HS-5 (cell line): Measurements from ENCODE around the gene DNAJA2.
"Not testable (repeated sequence)": the region's sequence is repeated elsewhere in the genome, so short reads cannot be mapped to it uniquely, and the experiment has no call there.

Experiments used
- DNase-seq: peaks from one replicate; pipeline ENCODE4 v3.0.0-alpha.2; 2012; ENCODE audit warnings: low read depth

Gene DNAJA2

GRCh38 chr16:46975165-46975564 lies 1.7 kb upstream of the DNAJA2 start:
- DNase-seq, result no peak

GRCh38 chr16:46974352-46974751 lies 878 bp upstream of the DNAJA2 start:
- DNase-seq, result no peak

GRCh38 chr16:46973996-46974324 lies 486 bp upstream of the DNAJA2 start:
- no peak for DNase-seq

- DNase-seq, result no peak
Measured at GRCh38 chr16:46972429-46973206, 856 bp downstream of the DNAJA2 start.

GRCh38 chr16:46971271-46971670 lies 2.2 kb downstream of the DNAJA2 start:
- DNase-seq, result no peak

GRCh38 chr16:46970089-46970488 lies 3.4 kb downstream of the DNAJA2 start:
- no peak for DNase-seq

- no peak for DNase-seq
Measured at GRCh38 chr16:46968063-46968435, 5.4 kb downstream of the DNAJA2 start.

GRCh38 chr16:46962629-46963028 lies 10.8 kb downstream of the DNAJA2 start:
- DNase-seq, result no peak

- no peak for DNase-seq
Measured at GRCh38 chr16:46961373-46962353, 11.8 kb downstream of the DNAJA2 start.

- DNase-seq, result no peak
Measured at GRCh38 chr16:46954562-46954961, 18.9 kb downstream of the DNAJA2 start.

GRCh38 chr16:46950009-46950408 lies 23.5 kb downstream of the DNAJA2 start:
- no peak for DNase-seq

GRCh38 chr16:46949241-46949892 lies 24.1 kb downstream of the DNAJA2 start:
- no peak for DNase-seq

GRCh38 chr16:46948548-46949166 lies 24.8 kb downstream of the DNAJA2 start:
- DNase-seq, result no peak

- DNase-seq, result no peak
Measured at GRCh38 chr16:46947900-46948547, 25.4 kb downstream of the DNAJA2 start.

GRCh38 chr16:46944713-46945112 lies 28.8 kb downstream of the DNAJA2 start:
- not testable (repeated sequence) for DNase-seq

GRCh38 chr16:46937536-46937935 lies 35.9 kb downstream of the DNAJA2 start:
- no peak for DNase-seq

GRCh38 chr16:46932802-46933201 lies 40.7 kb downstream of the DNAJA2 start:
- DNase-seq, result no peak

GRCh38 chr16:46930861-46931260 lies 42.6 kb downstream of the DNAJA2 start:
- no peak for DNase-seq

GRCh38 chr16:46929378-46930332 lies 43.8 kb downstream of the DNAJA2 start:
- DNase-seq, result no peak

GRCh38 chr16:46928811-46929210 lies 44.7 kb downstream of the DNAJA2 start:
- no peak for DNase-seq

- no peak for DNase-seq
Measured at GRCh38 chr16:46927273-46927672, 46.2 kb downstream of the DNAJA2 start.
